OCI-LY1 (cell line): ENCODE results near the gene FBLN7.

Experiments used
- H2AFZ ChIP-seq: fragments of 200-600 bp; sonication (generic), shearing (Covaris generic); 2 replicates; pipeline ENCODE4 v1.6.0; 2014; ENCODE audit warnings: antibody characterized with exemption, mild to moderate bottlenecking, low read length
- H3F3A ChIP-seq: fragments of 200-600 bp; sonication (generic), shearing (Covaris generic); 2 replicates; pipeline ENCODE4 v1.6.0; 2014; ENCODE audit warnings: mild to moderate bottlenecking, antibody characterized with exemption, low read length, moderate library complexity; ENCODE audit not compliant: insufficient read depth
- H3K27ac ChIP-seq: fragments of 200-600 bp; sonication (generic); 2 replicates; pipeline ENCODE4 v1.5.1; 2014; ENCODE audit warnings: low read length, mixed run types, mild to moderate bottlenecking, low read depth; ENCODE audit not compliant: poor library complexity, severe bottlenecking
- H3K27me3 ChIP-seq: fragments of 200-600 bp; sonication (generic); 2 replicates; pipeline ENCODE4 v1.6.0; 2014; ENCODE audit warnings: antibody characterized with exemption, mild to moderate bottlenecking, low read length, moderate library complexity; ENCODE audit not compliant: insufficient read depth
- H3K36me3 ChIP-seq: fragments of 200-600 bp; sonication (generic); 2 replicates; pipeline ENCODE4 v1.6.1; 2014; ENCODE audit warnings: mild to moderate bottlenecking, antibody characterized with exemption, low read length, moderate library complexity, mixed read lengths; ENCODE audit not compliant: insufficient read depth
- H3K4me1 ChIP-seq: fragments of 200-600 bp; sonication (generic); 2 replicates; pipeline ENCODE4 v1.5.1; 2014; ENCODE audit warnings: mild to moderate bottlenecking, low read length, moderate library complexity; ENCODE audit not compliant: insufficient read depth, severe bottlenecking
- H3K4me2 ChIP-seq: fragments of 200-600 bp; sonication (generic), shearing (Covaris generic); 2 replicates; pipeline ENCODE4 v1.6.1; 2014; ENCODE audit warnings: low read length
- H3K4me3 ChIP-seq: fragments of 200-600 bp; sonication (generic); 2 replicates; pipeline ENCODE4 v1.5.1; 2014; ENCODE audit warnings: low read length, low read depth, mild to moderate bottlenecking, mixed read lengths; ENCODE audit not compliant: poor library complexity, severe bottlenecking
- H3K79me2 ChIP-seq: fragments of 200-600 bp; shearing (Covaris generic); 2 replicates; pipeline ENCODE4 v1.6.1; 2016; ENCODE audit warnings: mixed run types, low read length, mixed read lengths; ENCODE audit not compliant: insufficient read depth
- H3K9ac ChIP-seq: fragments of 200-600 bp; sonication (generic), shearing (Covaris generic); 2 replicates; pipeline ENCODE4 v1.6.1; 2014; ENCODE audit warnings: mild to moderate bottlenecking, low read length, mixed read lengths
- H3K9me2 ChIP-seq: fragments of 200-600 bp; sonication (generic), shearing (Covaris generic); 2 replicates; pipeline ENCODE4 v1.6.1; 2014; ENCODE audit warnings: low read depth, mild to moderate bottlenecking, low read length, mixed read lengths
- H3K9me3 ChIP-seq: fragments of 200-600 bp; shearing (Covaris generic); 2 replicates; pipeline ENCODE4 v1.6.1; 2014; ENCODE audit warnings: low read length, mixed read lengths
- H4K20me1 ChIP-seq: fragments of 200-600 bp; sonication (generic), shearing (Covaris generic); 2 replicates; pipeline ENCODE4 v1.6.0; 2016; ENCODE audit warnings: mild to moderate bottlenecking, low read length; ENCODE audit not compliant: insufficient read depth
- EZH2 ChIP-seq: fragments of 200-600 bp; sonication (generic), shearing (Covaris generic); IDR thresholded peaks from 2 replicates; pipeline ENCODE4 v1.8.0; 2017; ENCODE audit warnings: borderline replicate concordance, mixed run types, mild to moderate bottlenecking, antibody characterized with exemption, low read length, moderate library complexity, mixed read lengths
- TF ChIP-seq, protein P1 (sequence below): fragments of 200-600 bp; sonication (generic), shearing (Covaris generic); IDR thresholded peaks from 2 replicates; pipeline ENCODE4 v1.5.1; 2017; ENCODE audit warnings: mild to moderate bottlenecking, antibody characterized with exemption, low read length, moderate library complexity, mixed read lengths

Gene FBLN7

DNA sequence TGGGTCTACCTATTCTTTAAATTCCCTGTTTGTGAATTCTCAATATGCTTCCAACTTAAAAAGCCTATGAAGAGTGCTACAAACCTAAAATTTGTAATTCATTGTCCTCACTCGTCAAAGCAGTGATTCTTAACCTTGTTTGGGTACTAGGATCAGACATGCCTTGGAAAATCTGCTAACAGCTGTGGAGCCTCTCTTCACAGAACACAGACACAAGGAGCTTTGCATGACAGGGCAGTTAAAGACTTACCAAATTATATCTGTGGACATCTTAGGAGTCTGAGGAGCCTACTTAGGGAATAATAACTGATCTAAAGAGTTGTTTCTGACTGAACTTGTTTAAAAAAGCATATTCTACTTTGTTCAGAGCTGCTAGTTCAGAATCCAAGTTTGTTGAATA lies 45.0 kb upstream of the FBLN7 start:
- Histone ChIP-seq H3K27ac (no peak overlapping the region), H3K4me1 (peaks cover 6% of the 10 kb centered on the region), H3F3A (no peaks in the 10 kb centered on the region), H3K9me3 (no peaks in the 10 kb centered on the region), H4K20me1 (no peaks in the 10 kb centered on the region), H3K27me3 (no peaks in the 10 kb centered on the region), H3K79me2 (no peaks in the 10 kb centered on the region), H3K36me3 (peaks cover 55% of the 10 kb centered on the region), H2AFZ (no peak overlapping the region), H3K4me3 (no peak overlapping the region), H3K4me2 (no peak overlapping the region), H3K9me2 (no peaks in the 10 kb centered on the region), H3K9ac (no peak overlapping the region)
- TF ChIP-seq, protein P1, sequence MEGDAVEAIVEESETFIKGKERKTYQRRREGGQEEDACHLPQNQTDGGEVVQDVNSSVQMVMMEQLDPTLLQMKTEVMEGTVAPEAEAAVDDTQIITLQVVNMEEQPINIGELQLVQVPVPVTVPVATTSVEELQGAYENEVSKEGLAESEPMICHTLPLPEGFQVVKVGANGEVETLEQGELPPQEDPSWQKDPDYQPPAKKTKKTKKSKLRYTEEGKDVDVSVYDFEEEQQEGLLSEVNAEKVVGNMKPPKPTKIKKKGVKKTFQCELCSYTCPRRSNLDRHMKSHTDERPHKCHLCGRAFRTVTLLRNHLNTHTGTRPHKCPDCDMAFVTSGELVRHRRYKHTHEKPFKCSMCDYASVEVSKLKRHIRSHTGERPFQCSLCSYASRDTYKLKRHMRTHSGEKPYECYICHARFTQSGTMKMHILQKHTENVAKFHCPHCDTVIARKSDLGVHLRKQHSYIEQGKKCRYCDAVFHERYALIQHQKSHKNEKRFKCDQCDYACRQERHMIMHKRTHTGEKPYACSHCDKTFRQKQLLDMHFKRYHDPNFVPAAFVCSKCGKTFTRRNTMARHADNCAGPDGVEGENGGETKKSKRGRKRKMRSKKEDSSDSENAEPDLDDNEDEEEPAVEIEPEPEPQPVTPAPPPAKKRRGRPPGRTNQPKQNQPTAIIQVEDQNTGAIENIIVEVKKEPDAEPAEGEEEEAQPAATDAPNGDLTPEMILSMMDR, result no peak
- no peak for TF ChIP-seq EZH2

DNA sequence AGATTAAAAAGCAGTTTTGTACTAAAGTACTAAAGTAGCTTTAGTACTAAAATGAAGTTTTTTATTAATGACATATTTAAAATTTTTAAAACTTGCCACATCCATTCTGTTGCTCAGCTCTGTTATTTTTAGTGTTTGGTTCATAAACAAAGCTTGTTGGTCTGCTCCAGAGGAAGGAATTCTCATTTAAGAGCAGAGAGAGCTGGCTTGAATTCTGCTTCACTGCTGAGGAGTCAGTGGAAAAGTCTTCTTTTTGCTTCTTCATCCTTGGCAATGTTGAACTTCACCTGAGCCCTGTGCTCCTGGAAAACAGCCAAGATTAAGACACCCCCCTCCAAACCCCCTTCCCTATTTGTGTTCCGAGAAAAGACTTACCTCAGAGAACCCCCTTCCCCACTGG lies 42.5 kb upstream of the FBLN7 start:
- H3K27ac ChIP-seq, result no peak overlapping the region
- no peaks in the 10 kb centered on the region for H3K79me2 ChIP-seq
- H3K9ac ChIP-seq, result no peak overlapping the region
- TF ChIP-seq, protein P1, result no peak
- no peak for TF ChIP-seq EZH2
- H3K36me3 ChIP-seq, result peaks cover 51% of the 10 kb centered on the region
- H3K4me3 ChIP-seq, result no peak overlapping the region
- H4K20me1 ChIP-seq, result no peaks in the 10 kb centered on the region
- no peaks in the 10 kb centered on the region for H3F3A ChIP-seq
- H3K4me1 ChIP-seq, result peaks cover 4% of the 10 kb centered on the region
- H2AFZ ChIP-seq, result no peak overlapping the region
- H3K27me3 ChIP-seq, result no peaks in the 10 kb centered on the region
- no peaks in the 10 kb centered on the region for H3K9me2 ChIP-seq
- no peak overlapping the region for H3K4me2 ChIP-seq
- H3K9me3 ChIP-seq, result no peaks in the 10 kb centered on the region

- H3K36me3 ChIP-seq, result peaks cover 53% of the 10 kb centered on the region
- no peaks in the 10 kb centered on the region for H3K79me2 ChIP-seq
- H3K9me3 ChIP-seq, result no peaks in the 10 kb centered on the region
- no peak overlapping the region for H3K9ac ChIP-seq
- no peaks in the 10 kb centered on the region for H3K9me2 ChIP-seq
- peaks cover 4% of the 10 kb centered on the region for H3K4me1 ChIP-seq
- no peak overlapping the region for H3K27ac ChIP-seq
- no peaks in the 10 kb centered on the region for H3K27me3 ChIP-seq
- H3F3A ChIP-seq, result no peaks in the 10 kb centered on the region
- TF ChIP-seq EZH2, result no peak
- TF ChIP-seq, protein P1, result no peak
- no peaks in the 10 kb centered on the region for H4K20me1 ChIP-seq
- H3K4me3 ChIP-seq, result no peak overlapping the region
- H2AFZ ChIP-seq, result no peak overlapping the region
- no peak overlapping the region for H3K4me2 ChIP-seq
Observed at GRCh38 chr2:112096098-112096497, 42.1 kb upstream of the FBLN7 start.
